MM.1S (cell line): ENCODE results near the gene RACGAP1.

ENCODE experiments used
- EZH2 ChIP-seq: fragments of 300-600 bp; sonication (generic); optimal IDR thresholded peaks from 2 replicates; pipeline ENCODE3; 2017; ENCODE audit warnings: low read depth, mild to moderate bottlenecking, antibody characterized with exemption, low read length, mixed read lengths
- EZH2phosphoT487 ChIP-seq: fragments of 300-600 bp; sonication (generic); IDR thresholded peaks from 2 replicates; pipeline ENCODE4 v1.6.1; 2018; ENCODE audit warnings: antibody characterized with exemption, low read length
- TF ChIP-seq, protein P1 (sequence below): fragments of 300-600 bp; sonication (generic); IDR thresholded peaks from 2 replicates; pipeline ENCODE4 v1.5.1; 2016; ENCODE audit warnings: antibody characterized with exemption, low read length, mixed read lengths

DNA sequence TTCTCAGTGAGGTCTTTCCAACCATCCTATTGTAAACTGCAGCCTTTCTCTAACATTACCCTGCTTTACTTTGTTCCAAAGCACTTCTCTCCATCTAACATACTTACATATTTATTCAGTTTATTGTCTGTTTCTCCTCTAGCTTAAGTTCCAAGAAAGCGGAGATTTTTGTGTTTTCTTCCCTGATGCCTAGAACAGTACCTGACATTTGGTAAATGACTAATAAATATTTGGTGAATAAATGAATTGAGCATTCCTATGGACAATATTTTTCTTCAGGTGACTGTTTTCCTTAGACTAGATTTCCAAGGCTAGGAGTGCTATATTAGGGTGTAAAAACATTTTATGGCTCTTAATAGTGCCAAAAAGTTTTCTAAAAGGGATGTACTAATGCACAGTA lies 2.4 kb downstream of the RACGAP1 start:
- TF ChIP-seq, protein P1, sequence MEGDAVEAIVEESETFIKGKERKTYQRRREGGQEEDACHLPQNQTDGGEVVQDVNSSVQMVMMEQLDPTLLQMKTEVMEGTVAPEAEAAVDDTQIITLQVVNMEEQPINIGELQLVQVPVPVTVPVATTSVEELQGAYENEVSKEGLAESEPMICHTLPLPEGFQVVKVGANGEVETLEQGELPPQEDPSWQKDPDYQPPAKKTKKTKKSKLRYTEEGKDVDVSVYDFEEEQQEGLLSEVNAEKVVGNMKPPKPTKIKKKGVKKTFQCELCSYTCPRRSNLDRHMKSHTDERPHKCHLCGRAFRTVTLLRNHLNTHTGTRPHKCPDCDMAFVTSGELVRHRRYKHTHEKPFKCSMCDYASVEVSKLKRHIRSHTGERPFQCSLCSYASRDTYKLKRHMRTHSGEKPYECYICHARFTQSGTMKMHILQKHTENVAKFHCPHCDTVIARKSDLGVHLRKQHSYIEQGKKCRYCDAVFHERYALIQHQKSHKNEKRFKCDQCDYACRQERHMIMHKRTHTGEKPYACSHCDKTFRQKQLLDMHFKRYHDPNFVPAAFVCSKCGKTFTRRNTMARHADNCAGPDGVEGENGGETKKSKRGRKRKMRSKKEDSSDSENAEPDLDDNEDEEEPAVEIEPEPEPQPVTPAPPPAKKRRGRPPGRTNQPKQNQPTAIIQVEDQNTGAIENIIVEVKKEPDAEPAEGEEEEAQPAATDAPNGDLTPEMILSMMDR, result no peak
- TF ChIP-seq EZH2phosphoT487, result no peak
- TF ChIP-seq EZH2, result no peak
